ENCODE results near the gene DDA1.
A peak's percentile ranks its signal among the peaks of the same experiment; 100 is the strongest.

GRCh38 chr19:17282488-17283125 is 26.8 kb upstream of the DDA1 start:
- no peak for TF ChIP-seq POLR2A (IDR thresholded peaks at IDR 0.05)
- peak; percentile 91 to 95 (median 92) for TF ChIP-seq CTCF (IDR thresholded peaks at IDR 0.05)
- peak; percentile 67 for TF ChIP-seq POLR2AphosphoS5 (IDR thresholded peaks at IDR 0.05)
